H9 (cell line): ENCODE measurements around the gene FAM174C. TPM values are rescaled to one million over a fixed set of nuclear protein-coding genes. Genes with fewer than 3 reads are reported as not detected.

ENCODE experiments used
- DNase-seq: peaks from one replicate; pipeline ENCODE4 v3.0.0-alpha.2; 2017
- H2AFZ ChIP-seq: one replicate; pipeline ENCODE4 v1.6.1; 2013; ENCODE audit warnings: mild to moderate bottlenecking, low read length, control low read depth, moderate library complexity
- H2AK5ac ChIP-seq: 2 replicates; pipeline ENCODE4 v1.6.1; 2013; ENCODE audit warnings: low read length, control low read depth, mixed read lengths; ENCODE audit not compliant: insufficient read length
- H2BK120ac ChIP-seq: one replicate; pipeline ENCODE4 v1.6.1; 2013; ENCODE audit warnings: low read depth, mild to moderate bottlenecking, low read length, control low read depth, inconsistent platforms; ENCODE audit not compliant: poor library complexity, severe bottlenecking
- H2BK12ac ChIP-seq: 2 replicates; pipeline ENCODE4 v1.6.1; 2013; ENCODE audit warnings: low read length, control low read depth, mixed read lengths, low read depth; ENCODE audit not compliant: insufficient read length
- H2BK15ac ChIP-seq: 2 replicates; pipeline ENCODE4 v1.6.1; 2013; ENCODE audit warnings: low read depth, low read length, control low read depth
- H2BK20ac ChIP-seq: one replicate; pipeline ENCODE4 v1.6.1; 2013; ENCODE audit warnings: low read depth, mild to moderate bottlenecking, low read length, control low read depth, inconsistent platforms; ENCODE audit not compliant: poor library complexity, severe bottlenecking
- H2BK5ac ChIP-seq: 2 replicates; pipeline ENCODE4 v1.6.1; 2013; ENCODE audit warnings: low read length, control low read depth, mixed read lengths; ENCODE audit not compliant: insufficient read length
- H3K14ac ChIP-seq: 2 replicates; pipeline ENCODE4 v1.6.1; 2013; ENCODE audit warnings: low read length, control low read depth; ENCODE audit not compliant: insufficient read depth
- H3K18ac ChIP-seq: 2 replicates; pipeline ENCODE4 v1.6.1; 2013; ENCODE audit warnings: low read depth, mild to moderate bottlenecking, mixed read lengths, low read length, control low read depth; ENCODE audit not compliant: insufficient read length
- H3K23ac ChIP-seq: 2 replicates; pipeline ENCODE4 v1.6.1; 2013; ENCODE audit warnings: low read length, control low read depth, mixed read lengths, low read depth; ENCODE audit not compliant: insufficient read length
- H3K23me2 ChIP-seq: 2 replicates; pipeline ENCODE4 v1.6.1; 2013; ENCODE audit warnings: low read depth, mild to moderate bottlenecking, mixed read lengths, low read length, control low read depth; ENCODE audit not compliant: insufficient read length, poor library complexity, severe bottlenecking
- H3K27ac ChIP-seq: 2 replicates; pipeline ENCODE4 v1.5.1; 2013; ENCODE audit warnings: low read length, control low read depth, mixed read lengths, low read depth; ENCODE audit not compliant: insufficient read length
- H3K27me3 ChIP-seq: 2 replicates; pipeline ENCODE4 v1.6.1; 2013; ENCODE audit warnings: low read length, control low read depth, inconsistent platforms; ENCODE audit not compliant: insufficient read depth
- H3K4ac ChIP-seq: 2 replicates; pipeline ENCODE4 v1.6.1; 2013; ENCODE audit warnings: low read depth, mild to moderate bottlenecking, control low read depth, inconsistent platforms, low read length, moderate library complexity
- H3K4me1 ChIP-seq: 2 replicates; pipeline ENCODE4 v1.6.1; 2013; ENCODE audit warnings: low read length, control low read depth, inconsistent platforms; ENCODE audit not compliant: insufficient read depth
- H3K4me2 ChIP-seq: 2 replicates; pipeline ENCODE4 v1.6.1; 2013; ENCODE audit warnings: low read length, control low read depth, mixed read lengths; ENCODE audit not compliant: insufficient read length, insufficient read depth
- H3K56ac ChIP-seq: 2 replicates; pipeline ENCODE4 v1.6.1; 2013; ENCODE audit warnings: low read depth, mild to moderate bottlenecking, mixed read lengths, low read length, control low read depth; ENCODE audit not compliant: insufficient read length
- H3K79me1 ChIP-seq: 2 replicates; pipeline ENCODE4 v1.6.1; 2013; ENCODE audit warnings: low read depth, mild to moderate bottlenecking, moderate library complexity, low read length, control low read depth, inconsistent platforms; ENCODE audit not compliant: insufficient read depth, poor library complexity, severe bottlenecking
- H3K79me2 ChIP-seq: 2 replicates; pipeline ENCODE4 v1.6.1; 2013; ENCODE audit warnings: low read length, control low read depth, inconsistent platforms; ENCODE audit not compliant: insufficient read depth
- H3K9ac ChIP-seq: 2 replicates; pipeline ENCODE4 v1.6.1; 2013; ENCODE audit warnings: low read length, control low read depth, mixed read lengths; ENCODE audit not compliant: insufficient read length; ENCODE audit errors: extremely low read depth
- H3K9me3 ChIP-seq: one replicate; pipeline ENCODE4 v1.6.1; 2013; ENCODE audit warnings: low read depth, low read length, inconsistent platforms; ENCODE audit not compliant: control insufficient read depth
- H3T11ph ChIP-seq: one replicate; pipeline ENCODE4 v1.6.1; 2013; ENCODE audit warnings: mild to moderate bottlenecking, low read length, control low read depth, inconsistent platforms
- H4K20me1 ChIP-seq: one replicate; pipeline ENCODE4 v1.6.1; 2013; ENCODE audit not compliant: control insufficient read depth, insufficient read length, insufficient read depth
- H4K5ac ChIP-seq: 2 replicates; pipeline ENCODE4 v1.6.1; 2013; ENCODE audit warnings: low read depth, mild to moderate bottlenecking, mixed read lengths, low read length, control low read depth; ENCODE audit not compliant: insufficient read length
- H4K8ac ChIP-seq: replicated peaks from 2 replicates; pipeline ENCODE4 v1.6.1; 2013; ENCODE audit warnings: low read length, control low read depth, mixed read lengths, low read depth; ENCODE audit not compliant: insufficient read length
- H4K91ac ChIP-seq: 2 replicates; pipeline ENCODE4 v1.6.1; 2013; ENCODE audit warnings: low read depth, mild to moderate bottlenecking, moderate library complexity, mixed read lengths, low read length, control low read depth; ENCODE audit not compliant: insufficient read length
- H3K27ac Mint-ChIP-seq, 3 experiments: 2 replicates in 2 of 3; 3 replicates in 1 of 3; pipeline ENCODE4 v1.8.0; 2020 to 2021; ENCODE audit warnings: mixed read lengths in 3 of 3, mild to moderate bottlenecking in 1 of 3, moderate library complexity in 1 of 3
- H3K27me3 Mint-ChIP-seq: 2 replicates; pipeline ENCODE4 v1.8.0; 2021; ENCODE audit warnings: low read depth, mild to moderate bottlenecking, moderate library complexity, mixed read lengths
- H3K36me3 Mint-ChIP-seq, 3 experiments: 2 replicates in 2 of 3; 3 replicates in 1 of 3; pipeline ENCODE4 v1.8.0; 2020 to 2021; ENCODE audit warnings: low read depth in 3 of 3, mixed read lengths in 3 of 3; ENCODE audit not compliant: insufficient read depth in 1 of 3
- H3K4me1 Mint-ChIP-seq, 2 experiments: 2 replicates each; pipeline ENCODE4 v1.8.0; 2020; ENCODE audit warnings: mixed read lengths in 2 of 2
- H3K4me3 Mint-ChIP-seq, 2 experiments: 2 replicates in 1 of 2; 3 replicates in 1 of 2; pipeline ENCODE4 v1.8.0; 2020 to 2021; ENCODE audit warnings: mild to moderate bottlenecking in 2 of 2, mixed read lengths in 2 of 2, moderate library complexity in 1 of 2
- H3K9me3 Mint-ChIP-seq, 2 experiments: 2 replicates in 1 of 2; 3 replicates in 1 of 2; pipeline ENCODE4 v1.8.0; 2020; ENCODE audit warnings: mild to moderate bottlenecking in 2 of 2, mixed read lengths in 2 of 2, moderate library complexity in 1 of 2
- CTCF ChIP-seq: fragments of 200-600 bp; sonication (generic); conservative IDR thresholded peaks from 3 replicates; pipeline ENCODE4 v1.8.0; 2021; ENCODE audit warnings: antibody characterized with exemption, mild to moderate bottlenecking
- WGBS: extraction: QIAGEN DNeasy Blood & Tissue Kit; methylation state at CpG from one replicate; pipeline ENCODE4 v1.1.7; 2013; ENCODE audit warnings: missing lambda C conversion rate, low lambda C conversion rate, mixed read lengths; ENCODE audit not compliant: insufficient read length; ENCODE audit errors: extremely low coverage; 5-methylcytosine and 5-hydroxymethylcytosine counted together
- total RNA-seq: library from RNA; stranded (reverse); gene quantifications from 2 replicates; pipeline ENCODE4 v1.2.1, GENCODE V29; 2021

FAM174C gene
- total RNA-seq, 1 experiment from 2014 or later = 63.0 TPM

- peaks cover 36 to 52% (median 47%) of the 10 kb centered on the region in 3 experiments for H3K36me3 Mint-ChIP-seq
Observed at GRCh38 chr19:1271528-1272422, 3.6 kb upstream of the FAM174C start.

More at GRCh38 chr19:1271528-1272422, 3.6 kb upstream of the FAM174C start:
- no CpG with 5 or more reads among the region's 37 CpGs for WGBS
- no peak overlapping the region for H3K4ac ChIP-seq
- no peak overlapping the region for H3K23ac ChIP-seq
- no peak overlapping the region for H2BK15ac ChIP-seq
- H2AK5ac ChIP-seq = no peak overlapping the region
- H3K23me2 ChIP-seq = peaks cover 20% of the 10 kb centered on the region
- H4K91ac ChIP-seq = no peak overlapping the region
- no peak overlapping the region for H4K8ac ChIP-seq
- H3K27me3 ChIP-seq = no peaks in the 10 kb centered on the region
- peaks cover 9% of the 10 kb centered on the region for H3K79me1 ChIP-seq
- TF ChIP-seq CTCF = no peak
- no peaks in the 10 kb centered on the region; the same call in 1 of the 2 replicates for H3K4me1 ChIP-seq
- H3K9me3 Mint-ChIP-seq = no peaks in the 10 kb centered on the region
- DNase-seq = no peak
- H4K20me1 ChIP-seq = no peaks in the 10 kb centered on the region
- H3T11ph ChIP-seq = no peak overlapping the region
- H2BK120ac ChIP-seq = no peak overlapping the region
- no peaks in the 10 kb centered on the region for H3K9me3 ChIP-seq
- H4K5ac ChIP-seq = no peak overlapping the region
- H3K18ac ChIP-seq = no peak overlapping the region
- no peak overlapping the region for H2AFZ ChIP-seq
- peaks cover 4% of the 10 kb centered on the region; the same call in 1 of the 2 replicates for H3K79me2 ChIP-seq
- no peak overlapping the region for H3K14ac ChIP-seq
- no peak overlapping the region for H2BK12ac ChIP-seq
- peaks cover 13% of the 10 kb centered on the region for H3K27me3 Mint-ChIP-seq
- peak overlapping the region; percentile 6 for H3K9ac ChIP-seq
- no peak overlapping the region for H2BK5ac ChIP-seq
- peaks cover 50 to 61% of the 10 kb centered on the region in 2 experiments for H3K4me1 Mint-ChIP-seq
- no peak overlapping the region for H3K27ac ChIP-seq
- H3K4me2 ChIP-seq = no peak overlapping the region
- peak overlapping the region; percentile 70 to 99 (median 95); a peak in 4 of 7 replicates for H3K27ac Mint-ChIP-seq
- H3K56ac ChIP-seq = no peak overlapping the region
- no peak overlapping the region for H2BK20ac ChIP-seq
- peak overlapping the region; percentile 85 to 90 for H3K4me3 Mint-ChIP-seq
